GM12878 (cell line): ENCODE data around the gene PREX1. TPM values are rescaled to one million over a fixed set of nuclear protein-coding genes. Genes with fewer than 3 reads are reported as not detected.
A peak's percentile ranks its signal among the peaks of the same experiment; 100 is the strongest.

Experiments
- ATAC-seq: fragments of 200-7000 bp; cut with Tn5 transposase; 3 replicates; pipeline ENCODE4 v1.9.1; 2020; ENCODE audit warnings: mild to moderate bottlenecking, moderate library complexity
- BruUV-seq: library from RNA; stranded (reverse); fragments of 400-500 nt; replicated peaks from 2 replicates; lab custom pipeline; 2021; lab: Mats Ljungman, UMichigan
- CTCF ChIA-PET: fragments of 300-600 bp; sonication (Branson Sonifier 250); formaldehyde crosslinking; extraction: SDS; loops from one replicate; lab custom pipeline; 2021; ENCODE audit warnings: inconsistent platforms; lab: Yijun Ruan, JAX
- POLR2A ChIA-PET: fragments of 350-600 bp; formaldehyde crosslinking; extraction: SDS; loops from one replicate; lab custom pipeline; 2021; ENCODE audit warnings: inconsistent platforms; lab: Charles Lee
- RAD21 ChIA-PET: fragments of 300-600 bp; sonication (Branson Sonifier 250); formaldehyde crosslinking; loops from one replicate; lab custom pipeline; 2023; ENCODE audit warnings: antibody characterized with exemption; ENCODE audit not compliant: unreplicated experiment; lab: Charles Lee
- SMC1A ChIA-PET: fragments of 300-600 bp; sonication (Branson Sonifier 250); formaldehyde crosslinking; loops from one replicate; lab custom pipeline; 2023; ENCODE audit not compliant: unreplicated experiment, uncharacterized antibody; lab: Charles Lee
- DNase-seq: peaks from one replicate; pipeline ENCODE4 v3.0.0-alpha.2; 2011; ENCODE audit warnings: low read depth, low spot score
- FAIRE-seq: peaks from 3 replicates; lab custom pipeline; 2011; peaks lifted over from hg19 to GRCh38; lab: Jason Lieb, UNC
- H2AFZ ChIP-seq: 2 replicates; pipeline ENCODE4 v1.6.0; 2011; ENCODE audit warnings: low read depth, low read length, control low read depth; ENCODE audit not compliant: control insufficient read depth
- H3K27ac ChIP-seq: 2 replicates; pipeline ENCODE4 v1.5.1; 2011; ENCODE audit warnings: control low read depth; ENCODE audit not compliant: control insufficient read depth, insufficient read depth
- H3K27me3 ChIP-seq, 2 experiments: replicated peaks in 1 of 2; 2 replicates each; pipeline versions ENCODE4 v1.6.0 to v1.6.1; 2011; ENCODE audit warnings: low read length in 1 of 2; ENCODE audit not compliant: control insufficient read depth in 2 of 2, insufficient read depth in 2 of 2
- H3K36me3 ChIP-seq, 2 experiments: 2 replicates each; pipeline ENCODE4 v1.5.1; 2011; ENCODE audit warnings: low read length in 1 of 2; ENCODE audit not compliant: control insufficient read depth in 2 of 2, insufficient read depth in 2 of 2
- H3K4me1 ChIP-seq: 2 replicates; pipeline ENCODE4 v1.6.1; 2011; ENCODE audit warnings: mild to moderate bottlenecking, low read length, moderate library complexity, mixed read lengths; ENCODE audit not compliant: control insufficient read depth, insufficient read depth
- H3K4me2 ChIP-seq: 2 replicates; pipeline ENCODE4 v1.6.0; 2011; ENCODE audit warnings: control low read depth; ENCODE audit not compliant: control insufficient read depth, insufficient read depth
- H3K4me3 ChIP-seq: fragments of 200-600 bp; sonication (generic); 2 replicates; pipeline ENCODE4 v1.5.1; 2016
- H3K79me2 ChIP-seq: 2 replicates; pipeline ENCODE4 v1.6.0; 2011; ENCODE audit warnings: low read length; ENCODE audit not compliant: control insufficient read depth, insufficient read depth
- H3K9ac ChIP-seq: 2 replicates; pipeline ENCODE4 v1.8.0; 2011; ENCODE audit warnings: low read length, control low read depth, mixed read lengths; ENCODE audit not compliant: control insufficient read depth, insufficient read depth
- H3K9me3 ChIP-seq: replicated peaks from 3 replicates; pipeline ENCODE4 v1.5.1; 2011; ENCODE audit warnings: mild to moderate bottlenecking, low read length; ENCODE audit not compliant: control insufficient read depth, insufficient read depth
- H4K20me1 ChIP-seq: 2 replicates; pipeline ENCODE4 v1.6.0; 2011; ENCODE audit not compliant: control insufficient read depth, insufficient read depth
- IKZF1 ChIP-seq: fragments of 450-650 bp; conservative IDR thresholded peaks from 2 replicates; pipeline ENCODE4 v1.6.1; 2017; ENCODE audit warnings: antibody characterized with exemption, mild to moderate bottlenecking
- NFIC ChIP-seq: IDR thresholded peaks from 2 replicates; pipeline ENCODE4 v1.6.1; 2012; ENCODE audit warnings: low read depth, mild to moderate bottlenecking, inconsistent platforms, low read length, moderate library complexity
- PAX5 ChIP-seq: IDR thresholded peaks from 2 replicates; pipeline ENCODE4 v1.6.1; 2011; ENCODE audit warnings: low read depth, low read length, borderline replicate concordance
- PML ChIP-seq: IDR thresholded peaks from 2 replicates; pipeline ENCODE4 v1.6.1; 2012; ENCODE audit warnings: low read length, inconsistent platforms
- RUNX3 ChIP-seq: IDR thresholded peaks from 2 replicates; pipeline ENCODE4 v1.6.1; 2012; ENCODE audit warnings: low read length, inconsistent platforms
- TARDBP ChIP-seq: IDR thresholded peaks from 2 replicates; pipeline ENCODE4 v1.6.1; 2016; ENCODE audit warnings: borderline replicate concordance
- WGBS: methylation state at CpG from one replicate; pipeline ENCODE4 v1.1.6; 2016; ENCODE audit warnings: low lambda C conversion rate; ENCODE audit not compliant: insufficient replicate concordance, insufficient coverage; ENCODE audit errors: missing lambda C conversion rate; 5-methylcytosine and 5-hydroxymethylcytosine counted together
- in situ Hi-C: fragments of 300-500 bp; cut with MboI; formaldehyde crosslinking; loops from 9 replicates; pipeline ENCODE4 v1.14.3; 2018; ENCODE audit warnings: mixed read lengths
- intact Hi-C: fragments of 100-400 bp; cut with micrococcal nuclease; formaldehyde crosslinking; loops from one replicate; pipeline ENCODE4 v1.14.2; 2022; ENCODE audit not compliant: unreplicated experiment
- polyA plus RNA-seq, 11 experiments: library from polyadenylated mRNA; depleted of rRNA in 4 of 11; unstranded in 6 of 11; stranded (reverse) in 5 of 11; fragments of >200 nt; fragmentation: Nextera tagmentation in 4 of 11; fragmentation: Illumina TruSeq in 1 of 11; extraction: Ambion mirVana in 4 of 11; extraction: Trizol in 1 of 11; gene quantifications; 1 replicate in 1 of 11; 2 replicates in 10 of 11; pipeline versions ENCODE4 v1.2.1 to v1.2.3, GENCODE V29; 2011 to 2016; ENCODE audit warnings: inconsistent platforms in 2 of 11, missing spikeins in 2 of 11, low read depth in 1 of 11
- total RNA-seq, 4 experiments: library from RNA; depleted of rRNA in 3 of 4; stranded (reverse); fragments of >200 nt in 3 of 4; fragmentation: Illumina TruSeq in 1 of 4; extraction: Trizol in 1 of 4; gene quantifications; 2 replicates each; pipeline versions ENCODE4 v1.2.1 to v1.2.3, GENCODE V29; 2013 to 2021
- TF ChIP-seq, protein P1 (sequence below): IDR thresholded peaks from 2 replicates; pipeline ENCODE4 v1.6.1; 2011; ENCODE audit warnings: low read depth, low read length, improper control_type of control experiment, borderline replicate concordance
- TF ChIP-seq, protein P2 (sequence below): fragments of 450-650 bp; IDR thresholded peaks from 2 replicates; pipeline ENCODE4 v1.6.1; 2018; ENCODE audit warnings: mild to moderate bottlenecking, low read depth, moderate library complexity; ENCODE audit not compliant: partially characterized antibody
- TF ChIP-seq, protein P3 (sequence below): fragments of 450-650 bp; IDR thresholded peaks from 2 replicates; pipeline ENCODE4 v1.6.1; 2017; ENCODE audit warnings: mild to moderate bottlenecking, moderate library complexity
- TF ChIP-seq, protein P4 (sequence below): fragments of 450-650 bp; IDR thresholded peaks from 2 replicates; pipeline ENCODE4 v1.6.1; 2017; ENCODE audit warnings: mild to moderate bottlenecking, moderate library complexity

The PREX1 gene
- total and polyA plus RNA-seq, 10 of the 15 experiments (the other 5 are each of a cell fraction or from before 2014, with no cell fraction given), result 2.6 to 114 (median 38.9) TPM

DNA sequence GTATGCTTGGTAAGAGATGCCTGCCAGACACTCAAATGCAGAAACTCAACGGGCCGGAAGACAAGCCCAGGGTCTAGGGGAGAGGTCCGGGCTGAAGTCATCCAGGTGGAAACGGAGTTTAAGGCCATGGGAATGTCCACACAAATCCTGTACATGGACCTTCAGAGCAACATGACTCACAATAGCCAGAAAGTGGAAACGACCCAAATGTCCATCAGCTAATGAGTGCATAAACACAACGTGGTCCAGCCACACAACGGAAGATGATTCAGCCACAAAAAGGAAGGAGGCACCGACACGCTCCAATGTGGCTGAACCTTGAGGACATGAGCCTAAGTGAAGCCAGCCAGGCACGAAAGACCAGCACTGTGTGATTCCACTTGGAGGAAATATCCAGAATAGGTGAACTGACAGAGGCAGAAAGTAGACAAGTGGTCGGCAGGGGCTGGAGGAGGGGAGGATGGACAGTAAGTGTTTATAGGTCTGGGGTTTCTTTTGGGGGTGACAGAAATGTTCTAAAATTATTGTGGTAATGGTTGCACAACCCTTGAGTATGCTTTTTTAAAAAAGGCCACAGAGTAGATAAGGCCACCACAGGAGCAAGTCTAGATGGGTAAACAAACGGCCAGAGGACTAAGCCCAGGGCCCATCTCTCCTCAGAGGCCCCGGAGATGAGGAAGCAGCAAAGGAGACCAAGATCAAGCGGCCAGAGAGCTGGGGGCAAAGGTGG, 105.6 kb downstream of the PREX1 start:
- SMC1A ChIA-PET, result interaction anchor here (1.0 to 15.6 kb wide), 6 partner anchors 10 to 183 kb away, joined by 4 to 141 read pairs (median 7); no protein-coding TSS in a partner anchor
- H3K27me3 ChIP-seq, result no peaks in the 10 kb centered on the region
- DNase-seq, result no peak
- H3K9me3 ChIP-seq, result no peaks in the 10 kb centered on the region; the same call in 2 of the 3 replicates
- peak overlapping the region; percentile 89 for H3K27ac ChIP-seq
- no peak overlapping the region for H3K4me3 ChIP-seq
- peak overlapping the region; percentile 51 for H3K9ac ChIP-seq
- intact Hi-C loops, result no loop called here
- no peak overlapping the region for H2AFZ ChIP-seq
- CTCF ChIA-PET, result interaction anchor here (1.0 to 4.4 kb wide), 2 partner anchors 16 to 64 kb away, joined by 3 to 13 read pairs; no protein-coding TSS in a partner anchor
- in situ Hi-C loops, result no loop called here
- no TSS peak for BruUV-seq
- H4K20me1 ChIP-seq, result no peaks in the 10 kb centered on the region
- RAD21 ChIA-PET, result interaction anchor here (0.7 to 1.3 kb wide), 3 partner anchors 18 to 104 kb away, joined by 3 to 5 read pairs (median 4); no protein-coding TSS in a partner anchor
- peak; percentile 65 for ATAC-seq
- FAIRE-seq, result peak; percentile 41
- H3K79me2 ChIP-seq, result peaks cover 61% of the 10 kb centered on the region
- peak overlapping the region; percentile 36 for H3K4me2 ChIP-seq
- peaks cover 68% of the 10 kb centered on the region for H3K4me1 ChIP-seq
- peaks cover 4 to 32% of the 10 kb centered on the region in 2 experiments; a peak in 3 of 4 replicates for H3K36me3 ChIP-seq
- POLR2A ChIA-PET, result interaction anchor here (0.5 to 1.1 kb wide), 3 partner anchors 15 to 106 kb away, joined by 3 read pairs; no protein-coding TSS in a partner anchor
- 7% methylated on average over 14 of the region's 14 CpGs for WGBS
- peak; percentile 40 for TF ChIP-seq IKZF1
- TF ChIP-seq, protein P1, sequence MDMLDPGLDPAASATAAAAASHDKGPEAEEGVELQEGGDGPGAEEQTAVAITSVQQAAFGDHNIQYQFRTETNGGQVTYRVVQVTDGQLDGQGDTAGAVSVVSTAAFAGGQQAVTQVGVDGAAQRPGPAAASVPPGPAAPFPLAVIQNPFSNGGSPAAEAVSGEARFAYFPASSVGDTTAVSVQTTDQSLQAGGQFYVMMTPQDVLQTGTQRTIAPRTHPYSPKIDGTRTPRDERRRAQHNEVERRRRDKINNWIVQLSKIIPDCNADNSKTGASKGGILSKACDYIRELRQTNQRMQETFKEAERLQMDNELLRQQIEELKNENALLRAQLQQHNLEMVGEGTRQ, result no peak
- TF ChIP-seq, protein P2, sequence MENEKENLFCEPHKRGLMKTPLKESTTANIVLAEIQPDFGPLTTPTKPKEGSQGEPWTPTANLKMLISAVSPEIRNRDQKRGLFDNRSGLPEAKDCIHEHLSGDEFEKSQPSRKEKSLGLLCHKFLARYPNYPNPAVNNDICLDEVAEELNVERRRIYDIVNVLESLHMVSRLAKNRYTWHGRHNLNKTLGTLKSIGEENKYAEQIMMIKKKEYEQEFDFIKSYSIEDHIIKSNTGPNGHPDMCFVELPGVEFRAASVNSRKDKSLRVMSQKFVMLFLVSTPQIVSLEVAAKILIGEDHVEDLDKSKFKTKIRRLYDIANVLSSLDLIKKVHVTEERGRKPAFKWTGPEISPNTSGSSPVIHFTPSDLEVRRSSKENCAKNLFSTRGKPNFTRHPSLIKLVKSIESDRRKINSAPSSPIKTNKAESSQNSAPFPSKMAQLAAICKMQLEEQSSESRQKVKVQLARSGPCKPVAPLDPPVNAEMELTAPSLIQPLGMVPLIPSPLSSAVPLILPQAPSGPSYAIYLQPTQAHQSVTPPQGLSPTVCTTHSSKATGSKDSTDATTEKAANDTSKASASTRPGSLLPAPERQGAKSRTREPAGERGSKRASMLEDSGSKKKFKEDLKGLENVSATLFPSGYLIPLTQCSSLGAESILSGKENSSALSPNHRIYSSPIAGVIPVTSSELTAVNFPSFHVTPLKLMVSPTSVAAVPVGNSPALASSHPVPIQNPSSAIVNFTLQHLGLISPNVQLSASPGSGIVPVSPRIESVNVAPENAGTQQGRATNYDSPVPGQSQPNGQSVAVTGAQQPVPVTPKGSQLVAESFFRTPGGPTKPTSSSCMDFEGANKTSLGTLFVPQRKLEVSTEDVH, result no peak
- TF ChIP-seq PML, result peak; percentile 28; the same call in 1 of the 2 replicates
- TF ChIP-seq, protein P3, sequence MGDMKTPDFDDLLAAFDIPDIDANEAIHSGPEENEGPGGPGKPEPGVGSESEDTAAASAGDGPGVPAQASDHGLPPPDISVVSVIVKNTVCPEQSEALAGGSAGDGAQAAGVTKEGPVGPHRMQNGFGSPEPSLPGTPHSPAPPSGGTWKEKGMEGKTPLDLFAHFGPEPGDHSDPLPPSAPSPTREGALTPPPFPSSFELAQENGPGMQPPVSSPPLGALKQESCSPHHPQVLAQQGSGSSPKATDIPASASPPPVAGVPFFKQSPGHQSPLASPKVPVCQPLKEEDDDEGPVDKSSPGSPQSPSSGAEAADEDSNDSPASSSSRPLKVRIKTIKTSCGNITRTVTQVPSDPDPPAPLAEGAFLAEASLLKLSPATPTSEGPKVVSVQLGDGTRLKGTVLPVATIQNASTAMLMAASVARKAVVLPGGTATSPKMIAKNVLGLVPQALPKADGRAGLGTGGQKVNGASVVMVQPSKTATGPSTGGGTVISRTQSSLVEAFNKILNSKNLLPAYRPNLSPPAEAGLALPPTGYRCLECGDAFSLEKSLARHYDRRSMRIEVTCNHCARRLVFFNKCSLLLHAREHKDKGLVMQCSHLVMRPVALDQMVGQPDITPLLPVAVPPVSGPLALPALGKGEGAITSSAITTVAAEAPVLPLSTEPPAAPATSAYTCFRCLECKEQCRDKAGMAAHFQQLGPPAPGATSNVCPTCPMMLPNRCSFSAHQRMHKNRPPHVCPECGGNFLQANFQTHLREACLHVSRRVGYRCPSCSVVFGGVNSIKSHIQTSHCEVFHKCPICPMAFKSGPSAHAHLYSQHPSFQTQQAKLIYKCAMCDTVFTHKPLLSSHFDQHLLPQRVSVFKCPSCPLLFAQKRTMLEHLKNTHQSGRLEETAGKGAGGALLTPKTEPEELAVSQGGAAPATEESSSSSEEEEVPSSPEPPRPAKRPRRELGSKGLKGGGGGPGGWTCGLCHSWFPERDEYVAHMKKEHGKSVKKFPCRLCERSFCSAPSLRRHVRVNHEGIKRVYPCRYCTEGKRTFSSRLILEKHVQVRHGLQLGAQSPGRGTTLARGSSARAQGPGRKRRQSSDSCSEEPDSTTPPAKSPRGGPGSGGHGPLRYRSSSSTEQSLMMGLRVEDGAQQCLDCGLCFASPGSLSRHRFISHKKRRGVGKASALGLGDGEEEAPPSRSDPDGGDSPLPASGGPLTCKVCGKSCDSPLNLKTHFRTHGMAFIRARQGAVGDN, result peak; percentile 62; the same call in 1 of the 2 replicates
- peak; percentile 84 for TF ChIP-seq RUNX3
- TF ChIP-seq PAX5, result peak; percentile 72; the same call in 1 of the 2 replicates
- TF ChIP-seq TARDBP, result no peak
- TF ChIP-seq NFIC, result peak; percentile 30; the same call in 1 of the 2 replicates
- TF ChIP-seq, protein P4, sequence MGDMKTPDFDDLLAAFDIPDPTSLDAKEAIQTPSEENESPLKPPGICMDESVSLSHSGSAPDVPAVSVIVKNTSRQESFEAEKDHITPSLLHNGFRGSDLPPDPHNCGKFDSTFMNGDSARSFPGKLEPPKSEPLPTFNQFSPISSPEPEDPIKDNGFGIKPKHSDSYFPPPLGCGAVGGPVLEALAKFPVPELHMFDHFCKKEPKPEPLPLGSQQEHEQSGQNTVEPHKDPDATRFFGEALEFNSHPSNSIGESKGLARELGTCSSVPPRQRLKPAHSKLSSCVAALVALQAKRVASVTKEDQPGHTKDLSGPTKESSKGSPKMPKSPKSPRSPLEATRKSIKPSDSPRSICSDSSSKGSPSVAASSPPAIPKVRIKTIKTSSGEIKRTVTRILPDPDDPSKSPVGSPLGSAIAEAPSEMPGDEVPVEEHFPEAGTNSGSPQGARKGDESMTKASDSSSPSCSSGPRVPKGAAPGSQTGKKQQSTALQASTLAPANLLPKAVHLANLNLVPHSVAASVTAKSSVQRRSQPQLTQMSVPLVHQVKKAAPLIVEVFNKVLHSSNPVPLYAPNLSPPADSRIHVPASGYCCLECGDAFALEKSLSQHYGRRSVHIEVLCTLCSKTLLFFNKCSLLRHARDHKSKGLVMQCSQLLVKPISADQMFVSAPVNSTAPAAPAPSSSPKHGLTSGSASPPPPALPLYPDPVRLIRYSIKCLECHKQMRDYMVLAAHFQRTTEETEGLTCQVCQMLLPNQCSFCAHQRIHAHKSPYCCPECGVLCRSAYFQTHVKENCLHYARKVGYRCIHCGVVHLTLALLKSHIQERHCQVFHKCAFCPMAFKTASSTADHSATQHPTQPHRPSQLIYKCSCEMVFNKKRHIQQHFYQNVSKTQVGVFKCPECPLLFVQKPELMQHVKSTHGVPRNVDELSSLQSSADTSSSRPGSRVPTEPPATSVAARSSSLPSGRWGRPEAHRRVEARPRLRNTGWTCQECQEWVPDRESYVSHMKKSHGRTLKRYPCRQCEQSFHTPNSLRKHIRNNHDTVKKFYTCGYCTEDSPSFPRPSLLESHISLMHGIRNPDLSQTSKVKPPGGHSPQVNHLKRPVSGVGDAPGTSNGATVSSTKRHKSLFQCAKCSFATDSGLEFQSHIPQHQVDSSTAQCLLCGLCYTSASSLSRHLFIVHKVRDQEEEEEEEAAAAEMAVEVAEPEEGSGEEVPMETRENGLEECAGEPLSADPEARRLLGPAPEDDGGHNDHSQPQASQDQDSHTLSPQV, result no peak
